Stimulated activated CD8-positive, alpha-beta memory T cell treated with anti-CD3 and anti-CD28 coated beads, Interleukin-7, amount 100 ng/mL, for 4 hours (primary cell): Measurements from ENCODE around the gene CLCN2.

Experiments used
- DNase-seq, 2 donors: peaks; one replicate each; pipeline ENCODE4 v3.0.0-alpha.2; 2020; ENCODE audit warnings: low read depth in 2 of 2

Gene CLCN2

GRCh38 chr3:184296616-184297015, 64.8 kb downstream of the CLCN2 start:
- DNase-seq, result no peak
